ENCODE results near the gene MAGEA8.
A peak's percentile ranks its signal among the peaks of the same experiment; 100 is the strongest.
"Not testable (repeated sequence)": the region's sequence is repeated elsewhere in the genome, so short reads cannot be mapped to it uniquely, and the experiment has no call there.

Gene MAGEA8

GRCh38 chrX:149908308-149908707, 27.3 kb downstream of the MAGEA8 start:
- DNase-seq = no peak

GRCh38 chrX:149908727-149909126, 27.7 kb downstream of the MAGEA8 start:
- no peak for DNase-seq

GRCh38 chrX:149909324-149910177, 28.6 kb downstream of the MAGEA8 start:
- no peak for DNase-seq

GRCh38 chrX:149910178-149910695, 29.3 kb downstream of the MAGEA8 start:
- peak; percentile 0 for DNase-seq

GRCh38 chrX:149916745-149917392, 35.9 kb downstream of the MAGEA8 start:
- DNase-seq = no peak

- DNase-seq = not testable (repeated sequence)
These were observed 42.9 kb downstream of the MAGEA8 start for GRCh38 chrX:149923836-149924235.

- DNase-seq = not testable (repeated sequence)
These were observed 43.5 kb downstream of the MAGEA8 start for GRCh38 chrX:149924434-149924833.

- not testable (repeated sequence) for DNase-seq
These were observed 46.4 kb downstream of the MAGEA8 start for GRCh38 chrX:149927245-149927963.

GRCh38 chrX:149927964-149928258, 46.9 kb downstream of the MAGEA8 start:
- DNase-seq = not testable (repeated sequence)

GRCh38 chrX:149928635-149929034, 47.7 kb downstream of the MAGEA8 start:
- DNase-seq = not testable (repeated sequence)

- not testable (repeated sequence) for DNase-seq
These were observed 48.4 kb downstream of the MAGEA8 start, which contains the start of gene HSFX4 for GRCh38 chrX:149929400-149929799. TSS of gene HSFX4 (plus strand) at chrX:149929573. CDS start at chrX:149929645, 72 bp downstream.

- DNase-seq = not testable (repeated sequence)
These were observed 50.4 kb downstream of the MAGEA8 start for GRCh38 chrX:149931355-149931754.

- not testable (repeated sequence) for DNase-seq
These were observed 51.2 kb downstream of the MAGEA8 start for GRCh38 chrX:149932150-149932549.

- DNase-seq = not testable (repeated sequence)
These were observed 52.0 kb downstream of the MAGEA8 start for GRCh38 chrX:149932970-149933369.

GRCh38 chrX:149933547-149933946, 52.6 kb downstream of the MAGEA8 start:
- DNase-seq = not testable (repeated sequence)
